Skin of body (tissue), 2 donors: ENCODE results near the gene C1orf141. TPM values are rescaled to one million over a fixed set of nuclear protein-coding genes. Genes with fewer than 3 reads are reported as not detected.
"Not testable (repeated sequence)": the region's sequence is repeated elsewhere in the genome, so short reads cannot be mapped to it uniquely, and the experiment has no call there.

Experiments
- DNase-seq: peaks from one replicate; lab custom pipeline; 2025; lab: John Stamatoyannopoulos, UW
- total RNA-seq: library from RNA; depleted of rRNA; stranded (reverse); fragments of >200 nt; gene quantifications from one replicate; pipeline ENCODE4 v1.2.3, GENCODE V29; 2014

The C1orf141 gene
- not detected for total RNA-seq

GRCh38 chr1:67134695-67135094 lies at the start of gene C1orf141:
TSS of gene C1orf141 (minus strand) at chr1:67134970. CDS start at chr1:67127240, 7,730 bp downstream.
- DNase-seq, result no peak

- DNase-seq, result no peak
Observed at GRCh38 chr1:67175530-67176087, 40.8 kb upstream of the C1orf141 start.

- no peak for DNase-seq
Observed at GRCh38 chr1:67174716-67175284, 40.0 kb upstream of the C1orf141 start.

- no peak for DNase-seq
Observed at GRCh38 chr1:67173988-67174387, 39.2 kb upstream of the C1orf141 start.

- no peak for DNase-seq
Observed at GRCh38 chr1:67171978-67172377, 37.2 kb upstream of the C1orf141 start.

GRCh38 chr1:67171574-67171955 lies 36.8 kb upstream of the C1orf141 start:
- DNase-seq, result no peak

GRCh38 chr1:67170751-67171573 lies 36.2 kb upstream of the C1orf141 start:
- no peak for DNase-seq

- no peak for DNase-seq
Observed at GRCh38 chr1:67169932-67170331, 35.2 kb upstream of the C1orf141 start.

- no peak for DNase-seq
Observed at GRCh38 chr1:67169496-67169895, 34.7 kb upstream of the C1orf141 start.

- no peak for DNase-seq
Observed at GRCh38 chr1:67166196-67166595, 31.4 kb upstream of the C1orf141 start, which contains the start of gene IL23R. TSS of gene IL23R (plus strand) at chr1:67166454. CDS start at chr1:67168121, 1,667 bp downstream.

GRCh38 chr1:67165468-67166041 lies 30.8 kb upstream of the C1orf141 start:
- DNase-seq, result no peak

GRCh38 chr1:67162954-67163353 lies 28.2 kb upstream of the C1orf141 start:
- DNase-seq, result no peak

- no peak for DNase-seq
Observed at GRCh38 chr1:67159233-67159632, 24.5 kb upstream of the C1orf141 start.

GRCh38 chr1:67158401-67158800 lies 23.6 kb upstream of the C1orf141 start:
- DNase-seq, result no peak

GRCh38 chr1:67150931-67151330 lies 16.2 kb upstream of the C1orf141 start:
- no peak for DNase-seq

GRCh38 chr1:67149179-67149770 lies 14.5 kb upstream of the C1orf141 start:
- peak; percentile 40 for DNase-seq

- DNase-seq, result no peak
Observed at GRCh38 chr1:67148516-67149178, 13.9 kb upstream of the C1orf141 start.

GRCh38 chr1:67147973-67148372 lies 13.2 kb upstream of the C1orf141 start:
- DNase-seq, result not testable (repeated sequence)

- no peak for DNase-seq
Observed at GRCh38 chr1:67146539-67146938, 11.8 kb upstream of the C1orf141 start.

- no peak for DNase-seq
Observed at GRCh38 chr1:67146101-67146500, 11.3 kb upstream of the C1orf141 start.

- no peak for DNase-seq
Observed at GRCh38 chr1:67144696-67145095, 9.9 kb upstream of the C1orf141 start.
